Prostate gland (tissue), 2 donors: ENCODE measurements around the gene ECE2.

Source experiments
- CTCF ChIP-seq, 4 experiments: fragments of 200-600 bp in 2 of 4; fragments of 450-650 bp in 2 of 4; sonication (generic) in 2 of 4; IDR thresholded peaks; 1 replicate in 3 of 4; 2 replicates in 1 of 4; pipeline ENCODE4 v1.5.1; 2016 to 2019; ENCODE audit warnings: antibody characterized with exemption in 4 of 4, mild to moderate bottlenecking in 2 of 4, moderate library complexity in 2 of 4
- POLR2A ChIP-seq: fragments of 450-650 bp; IDR thresholded peaks from one replicate; pipeline ENCODE4 v1.6.1; 2016; ENCODE audit warnings: antibody characterized with exemption, mild to moderate bottlenecking

DNA sequence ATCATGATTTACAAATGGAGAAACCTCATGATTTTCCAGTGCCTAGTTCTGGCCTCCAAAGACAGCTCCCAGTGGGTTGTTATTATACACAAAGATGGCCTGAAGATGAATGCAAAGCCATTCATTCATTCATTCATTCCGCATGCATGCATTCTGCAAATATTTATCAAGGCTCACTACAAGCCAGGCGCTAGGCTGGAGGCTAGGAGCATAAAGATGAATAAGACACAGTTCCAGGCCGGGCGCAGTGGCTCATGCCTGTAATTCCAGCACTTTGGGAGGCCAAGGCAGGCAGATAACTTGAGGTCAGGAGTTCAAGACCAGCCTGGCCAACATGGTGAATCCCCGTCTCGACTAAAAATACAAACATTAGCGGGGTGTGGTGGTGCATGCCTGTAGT lies 20.8 kb downstream of the ECE2 start:
- TF ChIP-seq CTCF (IDR thresholded peaks at IDR 0.05) (no peak), POLR2A (no peak)
